OCI-LY7 (cell line): ENCODE measurements around the gene NELFCD.

Experiments
- EZH2phosphoT487 ChIP-seq: fragments of 200-600 bp; sonication (generic); IDR thresholded peaks from 2 replicates; pipeline ENCODE4 v1.6.1; 2018; ENCODE audit warnings: low read depth, borderline replicate concordance, mild to moderate bottlenecking, mixed run types, antibody characterized with exemption, low read length, moderate library complexity, mixed read lengths
- TF ChIP-seq, protein P1 (sequence below): fragments of 200-600 bp; sonication (generic); conservative IDR thresholded peaks from 2 replicates; pipeline ENCODE4 v1.5.1; 2014; ENCODE audit warnings: mild to moderate bottlenecking, antibody characterized with exemption, low read length, moderate library complexity, mixed read lengths

DNA sequence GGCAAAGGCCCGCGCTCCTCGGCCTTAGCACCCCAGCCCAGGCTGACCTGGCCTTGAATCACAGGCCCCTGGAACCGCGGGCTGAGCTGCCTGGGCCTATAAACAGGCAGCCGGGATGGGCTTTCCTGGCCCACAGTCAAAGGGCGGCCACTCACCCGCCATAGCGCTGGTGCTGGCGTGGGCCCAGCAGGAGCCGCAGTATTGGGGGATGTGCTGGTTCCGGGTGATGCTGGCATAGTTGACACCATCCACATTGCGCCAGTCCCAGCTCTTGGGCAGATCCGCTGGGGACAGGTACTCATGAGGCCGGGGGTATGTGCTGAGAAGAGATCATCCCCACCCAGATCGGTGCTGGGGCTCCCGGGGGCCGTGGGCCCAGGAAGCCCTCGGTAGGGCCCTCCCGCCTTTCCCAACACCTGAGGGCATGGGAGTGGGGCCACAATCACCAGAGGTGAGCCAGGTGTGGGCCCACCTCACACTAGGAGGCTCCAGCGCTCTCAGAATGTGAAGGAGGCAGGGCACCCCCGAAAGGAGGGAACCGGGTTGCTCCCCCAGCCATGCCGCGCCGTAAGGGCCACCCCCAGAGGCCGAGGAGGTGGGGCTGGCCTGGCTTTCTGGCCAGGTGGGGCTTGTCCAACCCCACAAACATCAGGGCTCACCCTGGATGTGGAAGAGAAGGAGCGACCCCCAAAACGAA, 25.3 kb downstream of the NELFCD start:
- TF ChIP-seq, protein P1, sequence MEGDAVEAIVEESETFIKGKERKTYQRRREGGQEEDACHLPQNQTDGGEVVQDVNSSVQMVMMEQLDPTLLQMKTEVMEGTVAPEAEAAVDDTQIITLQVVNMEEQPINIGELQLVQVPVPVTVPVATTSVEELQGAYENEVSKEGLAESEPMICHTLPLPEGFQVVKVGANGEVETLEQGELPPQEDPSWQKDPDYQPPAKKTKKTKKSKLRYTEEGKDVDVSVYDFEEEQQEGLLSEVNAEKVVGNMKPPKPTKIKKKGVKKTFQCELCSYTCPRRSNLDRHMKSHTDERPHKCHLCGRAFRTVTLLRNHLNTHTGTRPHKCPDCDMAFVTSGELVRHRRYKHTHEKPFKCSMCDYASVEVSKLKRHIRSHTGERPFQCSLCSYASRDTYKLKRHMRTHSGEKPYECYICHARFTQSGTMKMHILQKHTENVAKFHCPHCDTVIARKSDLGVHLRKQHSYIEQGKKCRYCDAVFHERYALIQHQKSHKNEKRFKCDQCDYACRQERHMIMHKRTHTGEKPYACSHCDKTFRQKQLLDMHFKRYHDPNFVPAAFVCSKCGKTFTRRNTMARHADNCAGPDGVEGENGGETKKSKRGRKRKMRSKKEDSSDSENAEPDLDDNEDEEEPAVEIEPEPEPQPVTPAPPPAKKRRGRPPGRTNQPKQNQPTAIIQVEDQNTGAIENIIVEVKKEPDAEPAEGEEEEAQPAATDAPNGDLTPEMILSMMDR: no peak
- no peak for TF ChIP-seq EZH2phosphoT487
